Endodermal cell (in vitro differentiated cells): ENCODE results near the gene AQP10. TPM values are rescaled to one million over a fixed set of nuclear protein-coding genes. Genes with fewer than 3 reads are reported as not detected.
A peak's percentile ranks its signal among the peaks of the same experiment; 100 is the strongest.

Experiments used
- DNase-seq: peaks from one replicate; pipeline ENCODE4 v3.0.0-alpha.2; 2017
- H3K27ac ChIP-seq: 2 replicates; pipeline ENCODE4 v1.5.1; 2013; ENCODE audit warnings: mild to moderate bottlenecking, low read depth, low read length, moderate library complexity
- H3K27me3 ChIP-seq: 2 replicates; pipeline ENCODE4 v1.6.1; 2013; ENCODE audit warnings: mild to moderate bottlenecking, low read length, moderate library complexity; ENCODE audit not compliant: insufficient read depth, control insufficient read depth, poor library complexity, severe bottlenecking
- H3K36me3 ChIP-seq: 2 replicates; pipeline ENCODE4 v1.7.0; 2013; ENCODE audit warnings: mild to moderate bottlenecking, low read length, moderate library complexity; ENCODE audit not compliant: control insufficient read depth, insufficient read depth
- H3K4me1 ChIP-seq: one replicate; pipeline ENCODE4 v1.7.0; 2013; ENCODE audit warnings: low read length; ENCODE audit not compliant: control insufficient read depth, insufficient read depth
- H3K4me3 ChIP-seq: 2 replicates; pipeline ENCODE4 v1.5.1; 2013; ENCODE audit warnings: mild to moderate bottlenecking, low read length, moderate library complexity
- H3K9ac ChIP-seq: 2 replicates; pipeline ENCODE4 v1.6.1; 2013; ENCODE audit warnings: mild to moderate bottlenecking, low read length, moderate library complexity; ENCODE audit not compliant: poor library complexity, severe bottlenecking; ENCODE audit errors: extremely low read depth
- H3K9me3 ChIP-seq: 2 replicates; pipeline ENCODE4 v1.6.1; 2013; ENCODE audit warnings: mild to moderate bottlenecking, low read length, moderate library complexity; ENCODE audit not compliant: control insufficient read depth
- H3K27ac Mint-ChIP-seq: 2 replicates; pipeline ENCODE4 v1.8.0; 2020; ENCODE audit warnings: mixed read lengths
- H3K27me3 Mint-ChIP-seq: 2 replicates; pipeline ENCODE4 v1.8.0; 2021; ENCODE audit warnings: mild to moderate bottlenecking, mixed read lengths; ENCODE audit not compliant: insufficient read depth
- H3K36me3 Mint-ChIP-seq: 2 replicates; pipeline ENCODE4 v1.8.0; 2020; ENCODE audit warnings: low read depth, mixed read lengths
- H3K4me1 Mint-ChIP-seq: 2 replicates; pipeline ENCODE4 v1.8.0; 2020; ENCODE audit warnings: mixed read lengths
- H3K4me3 Mint-ChIP-seq: 2 replicates; pipeline ENCODE4 v1.8.0; 2020; ENCODE audit warnings: mild to moderate bottlenecking, moderate library complexity, mixed read lengths
- H3K9me3 Mint-ChIP-seq: 2 replicates; pipeline ENCODE4 v1.8.0; 2020; ENCODE audit warnings: mild to moderate bottlenecking, mixed read lengths
- WGBS, 2 experiments: methylation state at CpG; one replicate each; pipeline versions ENCODE4 v1.1.5 to v1.1.7; 2013; ENCODE audit warnings: missing lambda C conversion rate in 2 of 2, mixed read lengths in 1 of 2; ENCODE audit not compliant: insufficient coverage in 1 of 2, insufficient read length in 1 of 2; 5-methylcytosine and 5-hydroxymethylcytosine counted together
- total RNA-seq, 2 donors: library from RNA; stranded (reverse); fragmentation: NEBNext Ultra II Directional in 1 of 2; extraction: Animal tissue kit (Norgen Biotek cat#: 25700) in 1 of 2; gene quantifications; 2 replicates in 1 of 2; 3 replicates in 1 of 2; pipeline ENCODE4 v1.2.1, GENCODE V29; 2021
- TF ChIP-seq, protein P1 (sequence below): fragments of 200-600 bp; sonication (generic); conservative IDR thresholded peaks from 2 replicates; pipeline ENCODE4 v1.5.0; 2021; ENCODE audit warnings: antibody characterized with exemption, mild to moderate bottlenecking

AQP10 gene
- total RNA-seq, 2 donors from 2014 or later: not detected

DNA sequence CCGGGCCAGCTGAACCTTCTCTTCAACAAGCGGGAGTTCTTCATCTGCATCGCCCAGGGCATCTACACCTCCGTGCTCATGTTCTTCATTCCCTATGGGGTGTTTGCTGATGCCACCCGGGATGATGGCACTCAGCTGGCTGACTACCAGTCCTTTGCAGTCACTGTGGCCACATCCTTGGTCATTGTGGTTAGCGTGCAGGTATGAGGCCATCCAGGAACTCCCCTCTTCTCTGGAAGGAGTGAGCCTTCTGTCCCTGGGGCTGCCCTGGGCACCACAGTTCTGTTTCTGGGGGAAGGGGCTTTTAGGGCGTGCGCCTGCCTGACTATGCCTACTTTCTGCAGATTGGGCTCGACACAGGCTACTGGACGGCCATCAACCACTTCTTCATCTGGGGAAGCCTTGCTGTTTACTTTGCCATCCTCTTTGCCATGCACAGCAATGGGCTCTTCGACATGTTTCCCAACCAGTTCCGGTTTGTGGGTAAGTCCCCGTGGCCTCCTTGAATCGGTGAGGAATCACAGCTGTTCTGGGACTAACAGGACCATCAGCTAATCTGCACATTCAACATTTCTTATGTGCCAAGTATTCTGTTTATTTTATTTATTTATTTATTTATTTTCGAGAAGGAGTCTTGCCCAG, 25.5 kb downstream of the AQP10 start:
- Mint-ChIP-seq H3K36me3 (peaks cover 63% of the 10 kb centered on the region), H3K4me3 (no peak overlapping the region), H3K27me3 (no peaks in the 10 kb centered on the region), H3K4me1 (peaks cover 4% of the 10 kb centered on the region), H3K27ac (no peak overlapping the region), H3K9me3 (no peaks in the 10 kb centered on the region)
- no peak overlapping the region for H3K9ac ChIP-seq
- WGBS, 2 experiments: 96 to 98% methylated on average over 8 to 15 of the region's 15 CpGs
- no peak for DNase-seq
- peaks cover 39% of the 10 kb centered on the region for H3K36me3 ChIP-seq
- no peaks in the 10 kb centered on the region for H3K4me1 ChIP-seq
- H3K9me3 ChIP-seq: no peaks in the 10 kb centered on the region
- no peak overlapping the region for H3K4me3 ChIP-seq
- TF ChIP-seq, protein P1, sequence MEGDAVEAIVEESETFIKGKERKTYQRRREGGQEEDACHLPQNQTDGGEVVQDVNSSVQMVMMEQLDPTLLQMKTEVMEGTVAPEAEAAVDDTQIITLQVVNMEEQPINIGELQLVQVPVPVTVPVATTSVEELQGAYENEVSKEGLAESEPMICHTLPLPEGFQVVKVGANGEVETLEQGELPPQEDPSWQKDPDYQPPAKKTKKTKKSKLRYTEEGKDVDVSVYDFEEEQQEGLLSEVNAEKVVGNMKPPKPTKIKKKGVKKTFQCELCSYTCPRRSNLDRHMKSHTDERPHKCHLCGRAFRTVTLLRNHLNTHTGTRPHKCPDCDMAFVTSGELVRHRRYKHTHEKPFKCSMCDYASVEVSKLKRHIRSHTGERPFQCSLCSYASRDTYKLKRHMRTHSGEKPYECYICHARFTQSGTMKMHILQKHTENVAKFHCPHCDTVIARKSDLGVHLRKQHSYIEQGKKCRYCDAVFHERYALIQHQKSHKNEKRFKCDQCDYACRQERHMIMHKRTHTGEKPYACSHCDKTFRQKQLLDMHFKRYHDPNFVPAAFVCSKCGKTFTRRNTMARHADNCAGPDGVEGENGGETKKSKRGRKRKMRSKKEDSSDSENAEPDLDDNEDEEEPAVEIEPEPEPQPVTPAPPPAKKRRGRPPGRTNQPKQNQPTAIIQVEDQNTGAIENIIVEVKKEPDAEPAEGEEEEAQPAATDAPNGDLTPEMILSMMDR: no peak
- H3K27me3 ChIP-seq: no peaks in the 10 kb centered on the region
- H3K27ac ChIP-seq: no peak overlapping the region

DNA sequence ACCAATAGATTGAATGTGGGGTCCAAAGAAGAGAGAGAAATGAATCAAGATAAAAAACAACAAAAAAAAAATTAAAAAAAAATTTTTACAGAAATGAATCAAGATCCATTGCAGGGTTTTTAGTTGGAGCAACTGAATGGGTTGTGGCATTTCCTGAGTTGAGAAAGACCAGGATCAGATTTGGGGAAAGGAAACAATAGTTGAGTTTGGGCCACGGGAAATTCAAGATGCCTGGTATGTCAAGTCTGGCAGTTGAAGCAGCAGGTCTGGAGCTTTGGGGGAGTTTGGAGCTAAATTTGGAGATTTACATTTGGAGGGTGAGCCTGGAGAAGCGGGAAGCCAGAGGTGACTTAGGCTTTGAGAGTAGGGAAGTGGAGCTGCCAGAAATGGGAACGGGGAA, 27.1 kb downstream of the AQP10 start:
- Mint-ChIP-seq H3K4me1 (peaks cover 12% of the 10 kb centered on the region), H3K36me3 (peaks cover 53% of the 10 kb centered on the region), H3K27ac (no peak overlapping the region), H3K4me3 (no peak overlapping the region), H3K27me3 (peaks cover 12% of the 10 kb centered on the region), H3K9me3 (no peaks in the 10 kb centered on the region)
- H3K4me3 ChIP-seq: no peak overlapping the region
- H3K27ac ChIP-seq: no peak overlapping the region
- DNase-seq: no peak
- H3K36me3 ChIP-seq: peaks cover 39% of the 10 kb centered on the region
- H3K27me3 ChIP-seq: peaks cover 14% of the 10 kb centered on the region
- H3K9me3 ChIP-seq: no peaks in the 10 kb centered on the region
- H3K4me1 ChIP-seq: no peaks in the 10 kb centered on the region
- WGBS, 2 experiments: 90 to 100% methylated on average over 2 to 3 of the region's 3 CpGs
- H3K9ac ChIP-seq: no peak overlapping the region
- TF ChIP-seq, protein P1: no peak

DNA sequence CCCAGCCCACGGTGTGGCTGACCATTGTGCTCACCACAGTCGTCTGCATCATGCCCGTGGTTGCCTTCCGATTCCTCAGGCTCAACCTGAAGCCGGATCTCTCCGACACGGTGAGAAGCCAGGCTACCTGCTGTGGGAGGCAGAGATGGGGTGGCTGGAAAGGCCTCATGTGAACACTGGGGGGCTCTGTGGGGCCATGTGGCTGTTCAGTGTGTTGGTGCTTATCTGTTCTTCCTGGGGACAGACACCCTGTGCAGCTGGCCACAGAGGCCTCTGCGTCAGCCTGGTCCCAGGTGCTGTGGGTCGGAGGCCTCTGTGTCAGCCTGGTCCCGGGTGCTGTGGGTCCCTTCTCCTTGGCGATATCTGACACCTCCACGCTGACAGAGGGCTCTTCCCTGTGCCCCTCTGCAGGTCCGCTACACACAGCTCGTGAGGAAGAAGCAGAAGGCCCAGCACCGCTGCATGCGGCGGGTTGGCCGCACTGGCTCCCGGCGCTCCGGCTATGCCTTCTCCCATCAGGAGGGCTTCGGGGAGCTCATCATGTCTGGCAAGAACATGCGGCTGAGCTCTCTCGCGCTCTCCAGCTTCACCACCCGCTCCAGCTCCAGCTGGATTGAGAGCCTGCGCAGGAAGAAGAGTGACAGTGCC, 27.7 kb downstream of the AQP10 start:
- no peaks in the 10 kb centered on the region for H3K9me3 Mint-ChIP-seq
- H3K27me3 Mint-ChIP-seq: peaks cover 12% of the 10 kb centered on the region
- Histone ChIP-seq H3K9me3 (no peaks in the 10 kb centered on the region), H3K27me3 (peaks cover 14% of the 10 kb centered on the region), H3K4me1 (no peaks in the 10 kb centered on the region), H3K36me3 (peaks cover 36% of the 10 kb centered on the region), H3K9ac (no peak overlapping the region), H3K27ac (no peak overlapping the region), H3K4me3 (no peak overlapping the region)
- TF ChIP-seq, protein P1: no peak
- H3K36me3 Mint-ChIP-seq: peaks cover 47% of the 10 kb centered on the region
- no peak overlapping the region for H3K27ac Mint-ChIP-seq
- WGBS, 2 experiments: 94 to 97% methylated on average over 15 to 27 of the region's 27 CpGs
- no peak overlapping the region for H3K4me3 Mint-ChIP-seq
- H3K4me1 Mint-ChIP-seq: peaks cover 17% of the 10 kb centered on the region
- peak; percentile 51 for DNase-seq
